Thymus (tissue), 11 donors: ENCODE measurements around the gene MBP. TPM values are rescaled to one million over a fixed set of nuclear protein-coding genes. Genes with fewer than 3 reads are reported as not detected.

ENCODE experiments used
- DNase-seq, 9 donors: peaks; one replicate each; pipeline ENCODE4 v3.0.0-alpha.2; 2013; ENCODE audit warnings: low spot score in 9 of 9, low read depth in 6 of 9, missing footprints in 1 of 9
- H3K27ac ChIP-seq, 2 donors: one replicate each; pipeline ENCODE4 v1.5.1; 2013; ENCODE audit warnings: control low read depth in 1 of 2, low read depth in 1 of 2, low read length in 1 of 2, mild to moderate bottlenecking in 1 of 2, moderate library complexity in 1 of 2
- H3K27me3 ChIP-seq, 2 donors: one replicate each; pipeline ENCODE4 v1.5.1; 2013; ENCODE audit warnings: low read length in 1 of 2; ENCODE audit not compliant: control insufficient read depth in 2 of 2, insufficient read depth in 1 of 2
- H3K36me3 ChIP-seq, 2 donors: one replicate each; pipeline ENCODE4 v1.5.1; 2013; ENCODE audit warnings: low read length in 1 of 2, mild to moderate bottlenecking in 1 of 2, moderate library complexity in 1 of 2; ENCODE audit not compliant: control insufficient read depth in 2 of 2, insufficient read depth in 2 of 2
- H3K4me1 ChIP-seq, 2 donors: one replicate each; pipeline ENCODE4 v1.5.1; 2013; ENCODE audit warnings: low read length in 2 of 2; ENCODE audit not compliant: control insufficient read depth in 2 of 2, insufficient read depth in 2 of 2
- H3K4me3 ChIP-seq, 2 donors: one replicate each; pipeline ENCODE4 v1.5.1; 2013; ENCODE audit warnings: low read length in 2 of 2, control low read depth in 1 of 2, mild to moderate bottlenecking in 1 of 2
- H3K9me3 ChIP-seq, 2 donors: one replicate each; pipeline ENCODE4 v1.5.1; 2013; ENCODE audit warnings: low read length in 1 of 2, mild to moderate bottlenecking in 1 of 2; ENCODE audit not compliant: control insufficient read depth in 2 of 2, insufficient read depth in 1 of 2
- WGBS: extraction: QIAGEN DNeasy Blood & Tissue Kit; methylation state at CpG from one replicate; pipeline ENCODE4 v1.1.7; 2013; 5-methylcytosine and 5-hydroxymethylcytosine counted together
- polyA plus RNA-seq: library from polyadenylated mRNA; stranded (reverse); fragments of 200-250 nt; gene quantifications from one replicate; pipeline ENCODE4 v1.2.3, GENCODE V29; 2013
- total RNA-seq: library from RNA; stranded (reverse); fragments of 120-200 nt; gene quantifications from one replicate; pipeline ENCODE4 v1.2.4, GENCODE V29; 2013
- donor health status: healthy.

MBP gene
- total and polyA plus RNA-seq, 2 donors = 16.1 to 16.3 TPM

DNA sequence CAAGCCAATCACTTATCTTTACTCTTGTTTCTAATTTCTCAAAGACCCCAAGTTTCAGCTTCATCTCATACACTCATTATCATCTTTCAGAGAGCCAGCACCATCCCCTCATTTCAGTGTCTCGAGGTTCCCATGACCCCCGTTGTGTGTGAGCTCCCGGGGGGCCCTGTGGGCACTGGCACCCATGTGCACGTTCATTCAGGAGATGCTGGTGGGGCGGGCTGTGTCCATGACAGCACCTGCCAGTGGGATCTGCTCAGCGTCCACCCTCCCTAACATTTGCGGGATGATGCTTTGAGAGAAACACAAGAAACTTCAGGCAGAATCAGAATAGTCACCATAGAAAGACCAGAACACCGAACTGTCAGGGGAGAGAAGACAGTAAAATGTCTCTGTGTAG, 120.5 kb downstream of the MBP start:
- H3K4me3 ChIP-seq = no peak overlapping the region
- WGBS = 98% methylated on average over 8 of the region's 8 CpGs
- no peaks in the 10 kb centered on the region for H3K9me3 ChIP-seq
- no peak overlapping the region for H3K27ac ChIP-seq
- no peaks in the 10 kb centered on the region for H3K4me1 ChIP-seq
- DNase-seq = no peak
- H3K27me3 ChIP-seq = no peaks in the 10 kb centered on the region
- peaks cover 0 to 7% of the 10 kb centered on the region in 2 donors for H3K36me3 ChIP-seq

DNA sequence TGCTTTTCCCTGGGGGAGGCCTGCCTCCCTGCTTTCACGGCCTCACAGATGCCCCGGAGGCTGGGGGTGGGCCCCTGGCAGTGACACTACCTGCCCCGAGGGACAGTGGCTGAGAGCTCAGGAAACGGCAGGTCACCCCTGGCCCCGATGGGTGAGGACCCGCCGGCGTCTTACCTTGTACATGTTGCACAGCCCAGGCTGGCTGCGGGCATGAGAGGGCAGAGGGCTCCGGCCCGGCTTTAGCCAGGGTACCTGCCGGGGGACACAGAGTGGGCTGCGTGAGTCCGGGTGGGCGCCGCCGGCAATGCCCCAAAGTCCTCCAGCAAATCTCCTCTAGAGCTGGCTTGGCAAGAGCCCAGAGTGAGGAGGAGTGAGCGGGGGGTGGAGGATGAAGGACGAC, 122.9 kb downstream of the MBP start:
- Histone ChIP-seq H3K27ac (no peak overlapping the region), H3K27me3 (peaks cover 5 to 12% of the 10 kb centered on the region in 2 donors), H3K4me1 (peaks cover 0 to 8% of the 10 kb centered on the region in 2 donors), H3K4me3 (no peak overlapping the region), H3K36me3 (no peaks in the 10 kb centered on the region), H3K9me3 (no peaks in the 10 kb centered on the region)
- no peak for DNase-seq
- WGBS = 97% methylated on average over 19 of the region's 19 CpGs

DNA sequence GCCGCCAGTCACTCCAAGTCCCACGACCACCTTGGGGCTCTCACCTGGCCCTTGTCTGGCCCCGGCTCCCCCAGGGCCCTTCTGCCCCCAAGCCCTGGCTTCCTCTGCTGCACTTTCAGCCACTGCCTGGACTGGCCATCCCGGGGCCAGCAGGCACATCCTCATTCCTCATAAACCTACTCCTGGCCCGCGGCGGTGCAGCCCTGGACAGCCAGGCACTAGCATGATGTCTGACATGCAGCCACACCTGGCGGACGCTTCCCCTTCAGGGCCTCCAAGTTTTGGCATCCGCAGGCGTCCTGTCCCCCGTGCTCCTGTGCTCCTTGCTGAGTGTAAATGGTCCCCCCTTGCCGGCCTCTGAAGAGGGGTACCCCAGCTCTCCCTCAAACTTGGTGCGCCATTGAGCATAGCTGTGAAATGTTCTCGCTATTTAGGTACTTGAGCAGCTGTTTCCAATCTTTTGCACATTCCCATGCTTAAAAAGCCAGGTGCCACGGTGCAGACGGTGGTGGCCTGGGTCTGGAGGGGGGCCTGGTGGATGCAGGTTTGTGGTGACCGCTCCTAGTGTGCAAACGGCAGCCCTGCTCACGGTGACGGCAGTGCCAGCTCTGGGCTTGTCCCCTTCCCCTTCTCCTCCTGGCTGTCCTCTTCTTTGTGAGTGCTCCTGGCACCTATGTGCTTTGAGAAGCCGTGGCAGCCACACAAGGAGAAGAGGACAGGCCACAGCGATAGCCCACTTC, 123.8 kb downstream of the MBP start:
- no peaks in the 10 kb centered on the region for H3K36me3 ChIP-seq
- no peaks in the 10 kb centered on the region for H3K9me3 ChIP-seq
- WGBS = 95% methylated on average over 23 of the region's 23 CpGs
- H3K4me1 ChIP-seq = peaks cover 0 to 12% of the 10 kb centered on the region in 2 donors
- H3K27me3 ChIP-seq = peaks cover 11 to 14% of the 10 kb centered on the region in 2 donors
- H3K27ac ChIP-seq = no peak overlapping the region
- no peak overlapping the region for H3K4me3 ChIP-seq
- no peak for DNase-seq

DNA sequence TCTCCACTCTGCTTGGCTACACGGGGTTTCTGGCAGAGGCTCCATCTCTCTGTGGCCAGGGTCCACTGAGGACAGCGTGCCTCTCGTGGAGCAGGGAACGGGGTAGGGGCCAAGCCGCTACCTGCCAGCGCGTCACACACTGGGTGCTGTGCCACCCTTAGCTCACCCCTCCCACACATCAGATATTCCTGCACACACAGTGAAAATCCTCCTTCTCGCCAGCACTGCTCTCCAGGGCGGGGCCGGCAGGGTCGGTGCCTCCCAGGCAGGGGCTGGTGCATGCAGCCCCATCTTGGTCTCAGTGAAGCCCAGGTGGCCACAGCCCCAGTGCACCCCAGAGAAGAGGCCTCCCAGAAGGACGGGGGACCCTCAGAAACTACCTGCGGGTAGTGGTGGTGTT, 124.6 kb downstream of the MBP start:
- H3K27ac ChIP-seq = no peak overlapping the region
- WGBS = 98% methylated on average over 13 of the region's 13 CpGs
- no peaks in the 10 kb centered on the region for H3K36me3 ChIP-seq
- H3K27me3 ChIP-seq = peaks cover 11 to 14% of the 10 kb centered on the region in 2 donors
- H3K4me3 ChIP-seq = no peak overlapping the region
- DNase-seq = no peak
- H3K9me3 ChIP-seq = no peaks in the 10 kb centered on the region
- H3K4me1 ChIP-seq = peaks cover 0 to 12% of the 10 kb centered on the region in 2 donors

DNA sequence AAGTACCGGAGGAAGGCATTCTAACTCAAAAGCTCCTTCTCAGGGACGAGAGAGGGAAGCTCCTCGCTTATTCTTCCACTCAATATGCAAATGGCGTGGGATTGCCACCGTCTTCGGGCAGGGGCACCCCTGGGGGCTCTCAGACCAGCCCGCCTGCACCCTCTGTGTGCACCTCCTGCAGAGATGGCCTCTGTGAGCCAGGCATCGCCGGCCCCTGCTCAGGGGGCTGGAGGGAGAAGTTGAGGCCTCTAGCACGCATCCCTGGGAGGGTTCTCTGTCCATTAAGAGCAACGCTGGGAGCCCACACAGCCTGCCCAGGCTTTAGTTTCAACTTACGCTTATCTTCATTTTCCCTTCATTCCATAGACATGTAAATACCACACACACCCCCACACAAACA, 125.3 kb downstream of the MBP start:
- no peak for DNase-seq
- no peaks in the 10 kb centered on the region for H3K36me3 ChIP-seq

DNA sequence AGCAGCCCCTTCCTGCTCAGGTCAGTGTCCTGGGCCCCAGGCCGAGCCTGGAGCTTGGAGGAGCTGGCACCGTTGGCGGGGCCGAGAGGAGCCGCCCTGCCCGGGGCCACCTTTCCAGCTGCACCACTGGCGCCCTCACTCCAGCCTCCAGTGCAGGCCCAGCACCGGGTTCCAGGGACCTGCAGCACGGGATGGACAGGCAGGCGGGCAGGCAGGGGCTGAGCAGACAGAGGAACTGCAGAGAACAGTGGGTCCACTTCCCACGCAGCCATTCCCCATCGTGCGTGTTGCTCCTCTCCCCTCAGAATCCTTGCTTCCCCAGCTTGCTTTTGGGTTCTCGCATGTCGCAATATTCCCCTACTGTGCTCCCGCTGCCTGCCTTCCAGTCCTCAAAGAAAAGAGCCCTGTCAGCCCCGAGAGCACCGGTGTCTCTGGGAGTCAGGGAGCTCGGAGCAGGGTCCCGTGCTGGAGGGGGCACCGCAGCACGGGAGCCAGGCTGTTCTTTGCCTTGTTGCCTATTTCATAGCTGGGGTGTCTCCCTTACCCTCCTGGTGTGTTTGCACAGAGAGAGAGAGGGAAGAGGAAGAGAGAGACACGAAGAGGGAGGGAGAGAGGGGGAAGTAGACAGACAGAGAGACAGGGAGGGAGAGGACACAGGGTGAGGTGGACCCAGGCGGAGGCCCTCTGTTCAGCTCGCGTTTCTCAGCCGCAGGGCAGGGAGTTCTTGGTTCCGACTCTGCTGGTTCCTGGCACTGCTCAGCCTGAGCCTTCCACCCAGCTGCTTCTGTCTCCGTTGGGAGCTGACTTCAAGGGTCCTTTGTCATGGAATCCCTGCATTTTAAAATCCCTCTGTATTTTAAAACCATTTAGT, 126.0 kb downstream of the MBP start:
- WGBS = 95% methylated on average over 29 of the region's 29 CpGs
- Histone ChIP-seq H3K36me3 (no peaks in the 10 kb centered on the region), H3K9me3 (no peaks in the 10 kb centered on the region), H3K4me3 (no peak overlapping the region), H3K4me1 (peaks cover 0 to 12% of the 10 kb centered on the region in 2 donors), H3K27ac (no peak overlapping the region), H3K27me3 (peaks cover 11 to 14% of the 10 kb centered on the region in 2 donors)
- DNase-seq = no peak

More for the DNA sequence above, 125.3 kb downstream of the MBP start:
- peaks cover 0 to 12% of the 10 kb centered on the region in 2 donors for H3K4me1 ChIP-seq
- H3K4me3 ChIP-seq = no peak overlapping the region
- 91% methylated on average over 12 of the region's 12 CpGs for whole genome bisulfite sequencing
- H3K9me3 ChIP-seq = no peaks in the 10 kb centered on the region
- no peak overlapping the region for H3K27ac ChIP-seq
- peaks cover 11 to 14% of the 10 kb centered on the region in 2 donors for H3K27me3 ChIP-seq

DNA sequence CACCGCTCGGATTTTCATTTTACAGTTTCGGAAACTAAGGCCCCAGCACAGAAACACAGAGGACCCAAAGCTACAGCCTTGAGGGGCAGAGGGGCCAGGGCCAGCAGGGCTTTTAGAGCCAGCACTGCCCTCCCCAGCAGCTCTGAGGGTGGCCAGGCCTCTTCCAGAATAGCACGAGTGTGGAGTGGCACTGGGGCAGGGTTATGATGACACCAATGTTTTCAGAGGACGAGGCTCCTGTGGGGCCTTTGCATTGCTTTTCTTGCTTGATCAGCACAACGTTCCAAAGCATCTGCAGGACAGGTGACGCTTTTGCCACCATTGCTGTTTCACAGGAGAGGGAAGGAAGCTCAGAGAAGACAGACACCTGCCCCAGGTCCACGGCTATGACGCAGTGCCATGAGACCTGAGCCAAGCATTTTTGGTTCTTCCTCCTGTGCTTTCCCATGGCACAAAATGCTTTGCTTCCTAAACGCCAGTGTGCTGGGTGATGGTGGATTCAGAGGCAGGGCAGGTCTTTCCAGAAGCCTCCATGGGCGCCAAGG, 126.9 kb downstream of the MBP start:
- Histone ChIP-seq H3K4me1 (peaks cover 0 to 12% of the 10 kb centered on the region in 2 donors), H3K36me3 (no peaks in the 10 kb centered on the region), H3K27me3 (peaks cover 11 to 14% of the 10 kb centered on the region in 2 donors), H3K27ac (no peak overlapping the region), H3K4me3 (no peak overlapping the region), H3K9me3 (no peaks in the 10 kb centered on the region)
- DNase-seq = no peak
- 92% methylated on average over 11 of the region's 11 CpGs for WGBS

DNA sequence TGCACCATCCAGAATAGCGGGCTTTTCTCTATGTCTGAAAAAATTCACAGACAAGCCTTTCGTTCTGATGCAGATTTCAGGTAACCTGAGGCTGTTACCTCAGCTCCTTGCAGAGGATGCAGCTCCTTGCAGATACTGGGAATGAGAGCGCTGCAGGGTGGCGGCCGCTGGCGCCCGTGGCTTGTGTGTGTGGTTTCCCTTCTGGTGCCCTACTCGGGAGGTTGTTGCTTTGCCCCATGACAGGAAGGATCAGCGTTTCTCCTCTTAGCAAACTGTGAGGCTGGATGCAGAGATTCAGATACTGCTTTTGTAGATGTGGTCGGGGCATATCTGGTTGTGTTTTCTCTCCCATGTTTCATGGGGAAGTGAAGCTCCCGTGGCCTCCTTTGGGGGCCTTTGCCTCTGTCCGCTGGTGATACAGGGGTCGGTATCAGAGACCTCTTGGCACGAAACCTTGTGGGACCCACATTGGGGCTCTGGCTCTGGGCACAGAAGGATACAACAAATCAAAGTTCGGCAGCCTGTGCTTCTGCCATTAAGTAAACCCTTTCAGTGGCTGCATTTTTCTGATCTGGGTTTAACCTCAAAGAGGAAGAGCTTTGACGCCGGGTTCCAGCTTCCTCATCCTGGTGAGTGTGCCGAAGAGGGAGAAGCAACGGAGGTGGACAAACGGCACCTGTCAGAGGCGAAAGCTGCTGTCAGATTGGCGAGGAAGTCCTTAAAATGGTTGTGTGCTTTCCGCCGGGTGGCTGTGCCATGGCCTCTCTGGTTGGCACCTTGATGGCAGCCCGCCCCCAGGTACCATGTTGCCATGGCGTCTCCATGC, 127.8 kb downstream of the MBP start:
- peak in 2 of 9 donors; percentile 20 to 45 for DNase-seq
- no peak overlapping the region for H3K27ac ChIP-seq
- no peaks in the 10 kb centered on the region for H3K9me3 ChIP-seq
- peaks cover 0 to 12% of the 10 kb centered on the region in 2 donors for H3K4me1 ChIP-seq
- H3K4me3 ChIP-seq = no peak overlapping the region
- WGBS = 15% methylated on average over 26 of the region's 26 CpGs
- H3K27me3 ChIP-seq = peaks cover 11 to 14% of the 10 kb centered on the region in 2 donors
- H3K36me3 ChIP-seq = no peaks in the 10 kb centered on the region
